NCI-H526 treated with DMSO at 0.1 percent for 48 hours (cell line): ENCODE data around the gene SNAI1.
"Not testable (repeated sequence)": the region's sequence is repeated elsewhere in the genome, so short reads cannot be mapped to it uniquely, and the experiment has no call there.

Experiments used
- DNase-seq: peaks from one replicate; lab custom pipeline; 2025; lab: John Stamatoyannopoulos, UW

The SNAI1 gene

DNA sequence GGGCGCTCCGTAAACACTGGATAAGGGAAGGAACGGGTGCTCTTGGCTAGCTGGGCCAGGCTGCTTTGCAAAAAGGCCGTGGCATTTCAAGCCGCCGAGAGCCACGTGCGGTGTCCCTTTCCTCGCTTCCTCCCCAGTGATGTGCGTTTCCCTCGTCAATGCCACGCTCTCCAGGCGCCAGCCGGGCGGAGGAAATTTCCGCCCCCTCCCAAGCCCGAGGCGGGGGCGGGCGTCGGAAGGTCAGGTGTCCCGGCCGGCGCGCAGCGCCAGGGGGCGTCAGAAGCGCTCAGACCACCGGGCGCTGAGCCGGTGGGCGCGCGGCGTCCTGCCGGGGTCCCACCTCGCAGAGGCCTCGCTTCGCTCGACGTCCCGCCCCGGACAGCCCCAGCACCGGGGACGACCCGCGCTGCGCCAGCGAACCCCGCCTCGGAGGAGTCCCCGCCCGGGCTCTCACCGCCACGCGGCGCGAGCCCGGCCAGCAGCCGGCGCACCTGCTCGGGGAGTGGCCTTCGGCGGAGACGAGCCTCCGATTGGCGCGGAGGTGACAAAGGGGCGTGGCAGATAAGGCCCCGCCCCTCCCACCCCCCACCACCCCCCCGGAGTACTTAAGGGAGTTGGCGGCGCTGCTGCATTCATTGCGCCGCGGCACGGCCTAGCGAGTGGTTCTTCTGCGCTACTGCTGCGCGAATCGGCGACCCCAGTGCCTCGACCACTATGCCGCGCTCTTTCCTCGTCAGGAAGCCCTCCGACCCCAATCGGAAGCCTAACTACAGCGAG is at the start of gene SNAI1:
TSS of gene SNAI1 (plus strand) at position 635 of the 777 bp plus-strand sequence. CDS start at position 715, 80 bp downstream.
- peak; percentile 76 for DNase-seq

DNA sequence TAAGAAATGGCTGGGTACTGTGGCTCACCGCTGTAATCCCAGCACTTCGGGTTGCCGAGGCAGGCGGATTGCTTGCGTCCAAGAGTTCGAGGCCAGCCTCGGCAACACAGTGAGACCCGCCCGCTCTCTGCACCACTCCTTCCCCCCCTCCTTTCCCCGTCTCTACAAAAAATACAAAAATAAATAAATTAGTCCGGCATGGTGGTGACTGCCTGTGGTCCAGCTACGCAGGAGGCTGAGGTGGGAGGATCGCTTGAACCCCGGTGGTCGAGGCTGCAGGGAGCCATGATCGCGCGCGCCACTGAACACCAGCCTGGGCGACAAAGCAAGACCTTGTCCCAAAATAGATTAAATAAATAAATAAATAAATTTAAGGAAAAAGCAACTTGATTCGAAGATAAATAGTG is 47.0 kb upstream of the SNAI1 start:
- DNase-seq, result no peak

DNA sequence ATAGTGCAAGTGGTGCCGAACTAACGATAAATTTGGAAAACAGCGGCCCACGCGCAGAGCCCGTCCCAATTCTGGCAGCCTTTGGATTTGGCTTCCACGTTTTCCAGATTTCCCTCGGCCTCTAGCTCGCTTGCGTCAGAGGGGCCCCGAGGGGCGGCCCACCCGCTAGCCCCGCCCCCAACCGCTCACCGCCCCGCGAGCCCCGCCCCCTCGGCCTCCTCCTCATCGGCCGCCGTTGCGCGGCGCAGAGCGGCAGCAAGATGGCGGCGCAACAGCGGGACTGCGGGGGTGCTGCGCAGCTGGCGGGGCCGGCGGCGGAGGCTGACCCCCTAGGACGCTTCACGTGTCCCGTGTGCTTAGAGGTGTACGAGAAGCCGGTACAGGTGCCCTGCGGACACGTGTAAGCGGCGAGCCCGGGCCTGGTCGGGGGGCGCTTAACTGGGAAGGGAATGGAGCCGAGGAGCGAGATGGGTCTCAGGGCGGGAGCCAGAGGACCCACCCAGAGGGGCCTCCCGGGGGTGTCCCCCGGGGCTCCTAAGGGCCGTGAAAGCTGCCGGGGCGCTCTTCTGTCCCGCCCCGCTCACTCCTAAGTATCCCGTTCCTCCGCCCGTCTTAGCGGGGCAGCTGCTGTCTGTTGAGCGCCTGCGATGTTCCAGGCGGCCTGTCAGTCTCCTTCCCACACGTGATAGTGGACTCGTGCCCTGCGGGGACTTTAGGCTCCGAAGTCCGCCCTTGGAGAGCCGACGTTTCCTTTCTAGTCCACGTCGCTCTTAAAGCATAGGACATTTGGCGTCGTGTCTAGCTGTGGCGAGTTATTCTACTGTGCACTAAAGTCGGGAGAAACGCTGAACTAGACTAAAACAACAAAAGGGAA is 46.4 kb upstream of the SNAI1 start, which contains the start of gene RNF114:
TSS of gene RNF114 (plus strand) at position 245 of the 874 bp plus-strand sequence. CDS start at position 261, 16 bp downstream.
- DNase-seq, result peak; percentile 86

DNA sequence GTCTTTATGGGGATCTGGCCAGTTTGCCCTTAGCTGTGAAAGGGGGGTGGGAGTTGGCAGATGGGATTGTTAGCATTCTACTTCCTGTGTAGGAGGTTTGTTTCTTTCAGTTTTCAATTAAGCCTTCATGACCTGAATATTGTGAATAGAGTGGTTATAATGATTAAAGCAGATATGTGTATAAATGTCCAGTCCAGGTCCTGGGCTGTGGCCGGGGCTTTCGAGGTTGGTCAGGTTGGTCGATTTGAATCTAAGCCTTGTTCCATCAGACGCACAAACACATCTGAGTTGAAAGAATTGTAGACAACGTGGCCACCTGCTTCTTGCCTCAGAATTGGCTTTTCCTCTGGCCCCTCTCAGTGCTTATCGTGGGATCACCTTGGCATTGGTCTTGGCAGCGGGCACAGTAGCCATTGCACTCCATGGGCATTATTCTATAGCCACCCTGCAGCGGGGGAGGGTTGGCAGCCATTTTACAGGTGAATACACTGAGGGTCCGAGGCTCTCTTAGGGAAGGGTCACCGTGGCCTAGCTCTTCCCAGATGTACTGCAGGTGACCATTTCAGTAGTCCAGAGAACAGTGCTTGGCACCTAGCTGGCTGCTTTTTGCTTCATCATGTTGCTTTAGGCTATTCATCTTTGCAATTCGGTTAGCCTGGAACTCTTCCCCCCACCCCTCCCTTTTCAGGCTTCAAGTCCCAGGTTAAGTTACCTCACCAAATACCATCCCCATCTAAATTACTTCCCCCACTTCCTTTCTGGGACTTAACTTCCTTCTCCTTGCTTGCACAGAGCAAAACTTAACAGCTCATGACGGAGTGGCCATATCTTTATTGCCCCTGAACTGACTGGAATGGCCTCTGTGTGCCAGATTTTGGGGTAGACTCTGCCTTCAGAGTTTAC is 45.5 kb upstream of the SNAI1 start:
- no peak for DNase-seq

DNA sequence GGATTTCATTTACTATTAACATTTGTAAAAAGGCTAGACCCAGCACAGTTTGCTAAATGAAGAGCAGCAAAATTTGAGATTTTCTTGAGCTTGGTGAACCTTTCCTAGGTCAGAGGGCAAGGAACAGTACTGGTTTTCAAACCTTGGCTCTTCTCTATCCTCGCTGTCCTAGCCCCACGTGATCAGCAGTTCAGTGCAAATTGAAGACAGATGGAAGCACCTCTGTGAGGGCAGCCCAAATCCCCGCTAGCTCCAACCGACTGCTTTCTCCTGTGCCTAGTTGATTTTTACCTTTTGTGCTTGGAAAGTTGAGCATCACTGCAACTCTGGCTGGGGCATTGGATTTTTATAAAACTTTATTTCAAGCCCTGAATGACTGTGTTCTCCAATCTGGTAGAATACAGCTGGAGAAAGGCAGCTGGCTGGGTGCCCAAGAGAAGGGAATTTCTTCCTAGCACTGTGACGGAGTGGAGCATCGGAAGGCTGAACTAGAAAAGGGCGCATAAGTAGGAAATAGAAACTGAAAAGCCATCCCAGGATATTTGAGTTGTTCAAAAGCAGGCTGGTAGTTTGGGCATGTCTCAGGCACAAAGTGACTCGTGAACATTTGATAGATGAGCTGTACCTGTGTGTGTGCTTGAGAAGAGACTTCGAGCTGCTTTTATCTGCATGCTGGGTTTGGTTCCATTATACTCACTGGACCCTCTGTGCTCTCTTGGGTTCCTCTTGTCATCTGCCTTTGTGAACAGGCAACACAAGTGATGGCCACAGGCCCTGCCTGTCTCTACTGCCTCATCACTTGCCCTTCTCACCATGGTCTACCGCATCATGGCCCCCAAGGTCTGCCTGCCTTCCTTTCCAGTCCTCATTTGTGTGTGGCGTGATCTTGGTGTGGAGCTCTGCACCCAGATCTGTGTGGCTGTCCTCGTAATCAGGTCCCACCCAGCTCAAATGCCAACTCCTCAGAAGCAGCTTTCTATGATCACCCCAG is 44.3 kb upstream of the SNAI1 start:
- no peak for DNase-seq

DNA sequence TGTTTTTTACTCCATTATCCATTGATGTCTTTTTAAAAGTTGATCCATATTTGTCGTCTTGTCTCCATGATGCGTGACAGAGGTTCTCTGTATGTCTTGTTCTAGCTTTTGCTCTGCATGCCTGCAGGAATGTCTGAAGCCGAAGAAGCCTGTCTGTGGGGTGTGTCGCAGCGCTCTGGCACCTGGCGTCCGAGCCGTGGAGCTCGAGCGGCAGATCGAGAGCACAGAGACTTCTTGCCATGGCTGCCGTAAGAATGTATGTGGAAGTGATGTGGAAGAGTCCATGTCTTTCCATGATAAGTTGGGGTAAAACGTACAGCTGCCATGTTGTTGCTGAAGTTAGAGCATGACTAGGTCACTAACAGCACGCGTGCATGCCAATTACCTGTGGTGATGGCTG is 41.3 kb upstream of the SNAI1 start:
- no peak for DNase-seq

DNA sequence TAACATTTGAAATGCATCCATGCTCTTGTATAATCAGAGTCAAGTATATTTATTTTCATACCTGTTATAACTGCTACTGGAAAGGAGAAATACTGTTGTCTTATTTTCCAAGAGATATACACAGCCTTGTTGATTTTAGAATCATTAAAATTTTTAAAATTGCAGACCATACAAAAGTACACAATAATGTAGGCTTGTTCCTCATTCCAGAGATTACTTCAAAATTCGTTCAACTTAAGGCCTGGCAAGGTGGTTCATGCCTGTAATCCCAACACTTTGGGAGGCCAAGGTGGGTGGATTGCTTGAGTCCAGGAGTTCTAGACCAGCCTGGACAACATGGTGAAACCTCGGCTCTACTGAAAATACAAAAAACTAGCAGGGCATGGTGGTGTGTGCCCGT is 40.5 kb upstream of the SNAI1 start:
- no peak for DNase-seq

DNA sequence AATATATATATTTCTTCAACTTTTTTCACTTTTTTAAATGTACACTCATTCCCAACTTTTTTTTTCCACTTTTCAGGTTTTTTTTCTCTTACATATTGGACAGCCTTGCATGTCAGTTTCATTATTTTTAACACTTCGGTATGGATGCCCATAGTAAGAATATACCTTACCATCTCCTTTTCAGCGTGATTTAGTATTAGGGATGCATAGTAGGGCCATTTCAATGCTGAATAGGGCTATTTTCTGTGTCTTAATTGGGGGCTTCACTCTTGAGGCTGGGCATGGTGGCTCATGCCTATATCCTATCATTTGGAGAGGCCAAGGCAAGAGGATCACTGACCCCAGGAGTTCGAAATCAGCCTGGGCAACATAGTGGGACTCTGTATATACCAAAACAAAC is 39.8 kb upstream of the SNAI1 start:
- no peak for DNase-seq

DNA sequence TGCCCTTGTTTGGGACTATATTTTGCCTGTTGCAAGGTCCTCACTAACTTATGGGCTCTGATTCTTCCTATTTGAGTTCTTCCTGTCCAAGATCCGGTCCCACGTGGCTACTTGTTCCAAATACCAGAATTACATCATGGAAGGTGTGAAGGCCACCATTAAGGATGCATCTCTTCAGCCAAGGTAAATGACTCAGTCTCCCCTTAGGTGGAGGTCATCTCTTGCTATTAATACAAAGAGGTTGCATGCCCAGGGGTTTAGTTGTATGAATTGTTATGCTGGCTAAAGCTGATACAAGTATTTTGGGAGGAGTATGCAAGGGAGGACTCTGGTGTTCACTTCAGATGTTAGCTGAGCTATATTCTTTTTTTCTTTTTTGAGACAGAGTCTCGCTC is 37.5 kb upstream of the SNAI1 start:
- DNase-seq, result no peak

DNA sequence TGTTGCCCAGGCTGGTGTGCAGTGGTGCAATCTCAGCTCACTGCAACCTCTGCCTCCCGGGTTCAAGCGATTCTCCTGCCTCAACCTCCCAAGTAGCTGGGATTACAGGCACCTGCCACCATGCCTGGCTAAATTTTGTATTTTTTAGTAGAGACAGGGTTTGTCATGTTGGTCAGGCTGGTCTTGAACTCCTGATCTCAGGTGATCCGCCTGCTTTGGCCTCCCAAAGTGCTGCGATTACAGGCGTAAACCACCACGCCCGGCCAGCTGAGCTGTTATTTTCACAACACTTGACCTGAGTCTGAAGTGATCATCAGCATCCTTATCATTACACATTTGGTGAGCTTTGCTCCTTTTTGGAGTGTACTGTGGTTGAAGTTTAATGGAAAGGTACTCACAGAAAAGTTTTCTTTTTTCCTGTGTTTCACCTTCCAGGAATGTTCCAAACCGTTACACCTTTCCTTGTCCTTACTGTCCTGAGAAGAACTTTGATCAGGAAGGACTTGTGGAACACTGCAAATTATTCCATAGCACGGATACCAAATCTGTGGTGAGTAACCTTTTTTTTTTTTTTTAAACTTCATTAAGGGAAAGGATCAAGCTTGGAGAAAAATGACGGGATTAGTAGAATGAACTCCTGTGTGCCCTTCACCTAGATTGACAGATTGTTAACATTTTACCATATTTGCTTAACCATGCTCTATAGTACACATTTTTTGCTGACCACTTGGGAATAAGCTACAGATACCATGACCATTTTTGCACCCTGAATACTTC is 36.9 kb upstream of the SNAI1 start:
- no peak for DNase-seq

DNA sequence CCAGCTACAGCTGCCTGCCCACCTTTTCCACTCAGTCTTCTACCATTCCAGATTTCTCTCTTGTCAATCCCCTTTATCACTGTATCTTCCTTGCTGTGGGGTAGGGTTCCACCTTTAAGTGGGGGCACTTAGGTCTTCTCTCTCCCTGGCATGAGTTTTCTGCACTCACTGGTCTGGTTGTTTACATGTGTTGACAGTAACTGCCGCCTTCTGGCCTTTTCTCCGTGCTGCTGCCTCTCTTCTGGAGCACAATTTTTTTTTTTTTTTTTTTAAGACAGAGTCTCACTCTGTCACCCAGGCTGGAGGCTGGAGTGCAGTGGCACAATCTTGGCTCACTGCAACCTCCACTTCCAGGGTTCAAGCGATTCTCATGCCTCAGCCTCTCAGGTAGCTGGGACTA is 34.6 kb upstream of the SNAI1 start:
- DNase-seq, result no peak

DNA sequence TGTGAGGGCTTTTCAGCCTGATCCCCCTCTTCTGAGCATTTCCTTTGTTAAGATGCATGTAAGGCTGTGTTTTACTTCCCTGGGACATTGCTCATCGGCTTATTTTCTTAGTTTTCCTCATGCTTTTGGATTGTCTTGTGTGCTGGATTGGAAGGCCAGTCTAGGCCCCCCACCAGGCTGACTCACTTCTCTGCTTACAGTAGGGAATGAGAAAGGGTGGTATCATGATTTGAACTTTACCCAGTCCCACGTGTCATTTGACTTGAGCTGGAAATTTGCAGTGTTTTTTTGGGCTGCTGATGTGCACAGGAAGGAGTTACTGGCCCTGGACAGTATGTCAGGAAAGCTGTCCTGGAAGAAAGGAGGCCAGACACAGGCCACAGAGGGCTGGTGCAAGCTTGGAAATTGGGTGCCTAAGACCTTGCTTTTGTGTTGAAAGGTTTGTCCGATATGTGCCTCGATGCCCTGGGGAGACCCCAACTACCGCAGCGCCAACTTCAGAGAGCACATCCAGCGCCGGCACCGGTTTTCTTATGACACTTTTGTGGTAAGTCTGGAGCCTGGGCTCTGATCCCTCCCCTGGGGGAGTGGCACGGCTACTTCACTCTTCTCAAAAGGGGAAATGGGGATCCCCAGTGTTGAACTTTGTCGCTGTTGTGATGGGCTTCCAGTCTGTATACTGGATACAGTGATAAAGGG is 33.8 kb upstream of the SNAI1 start:
- DNase-seq, result no peak

DNA sequence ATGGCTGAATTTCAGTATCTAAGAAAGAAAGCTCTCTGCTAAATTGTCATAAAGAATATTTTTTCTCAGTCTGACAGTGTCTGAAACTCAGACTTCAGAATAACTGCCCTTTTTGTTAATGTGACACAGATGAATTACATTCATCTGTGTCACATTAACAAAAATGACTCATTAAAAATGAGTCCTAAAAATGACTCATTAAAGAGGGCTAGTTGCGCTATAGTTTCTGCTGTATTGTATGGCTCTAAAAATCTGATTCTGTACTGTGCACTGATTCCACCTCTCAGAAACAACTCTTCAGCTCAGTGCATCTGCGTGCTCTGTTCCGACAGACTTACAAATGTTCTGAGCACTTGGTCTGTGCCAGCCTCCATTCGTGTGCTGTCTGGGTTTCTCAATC is 31.6 kb upstream of the SNAI1 start:
- DNase-seq, result no peak

DNA sequence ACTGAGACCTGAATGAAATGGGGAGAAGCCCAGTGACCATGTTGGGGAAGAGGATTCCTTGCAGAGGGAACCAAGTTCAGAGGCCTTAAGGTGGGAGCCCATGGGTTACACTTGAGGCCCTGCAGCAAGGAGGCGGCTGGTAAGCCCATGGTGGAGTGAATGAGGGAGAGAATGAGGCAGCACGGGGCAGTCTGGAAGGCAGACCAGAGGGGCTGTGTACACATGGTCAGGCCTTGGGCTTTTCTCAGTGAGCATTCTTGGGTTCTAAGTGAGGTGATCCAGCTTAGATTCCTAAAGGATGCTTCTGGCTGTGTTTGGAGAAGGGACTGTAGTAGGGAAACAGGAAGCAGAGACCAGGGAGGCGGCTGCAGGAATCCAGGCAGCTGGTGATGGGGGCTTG is 27.6 kb upstream of the SNAI1 start:
- no peak for DNase-seq

DNA sequence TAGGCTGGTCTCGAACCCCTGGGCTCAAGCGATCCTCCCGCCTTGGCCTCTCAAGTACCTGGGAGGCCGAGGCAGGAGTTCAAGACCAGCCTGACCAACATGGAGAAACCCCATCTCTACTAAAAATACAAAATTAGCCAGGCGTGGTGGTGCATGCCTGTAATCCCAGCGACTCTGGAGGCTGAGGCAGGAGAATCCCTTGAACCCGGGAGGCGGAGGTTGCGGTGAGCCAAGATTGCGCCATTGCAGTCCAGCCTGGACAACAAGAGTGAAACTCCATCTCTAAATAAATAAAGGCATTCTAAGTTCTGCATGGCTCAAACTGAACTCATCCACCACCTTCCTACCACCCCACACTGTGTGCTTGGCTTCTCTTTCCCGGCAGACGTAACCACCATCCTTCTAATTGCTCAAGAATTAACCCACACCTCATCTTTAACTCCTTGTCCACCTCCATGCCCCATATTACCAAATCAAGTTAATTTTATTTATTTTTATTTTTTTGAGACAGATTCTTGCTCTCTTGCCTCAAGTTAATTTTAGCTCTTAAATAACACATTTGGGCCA is 26.9 kb upstream of the SNAI1 start:
- not testable (repeated sequence) for DNase-seq

DNA sequence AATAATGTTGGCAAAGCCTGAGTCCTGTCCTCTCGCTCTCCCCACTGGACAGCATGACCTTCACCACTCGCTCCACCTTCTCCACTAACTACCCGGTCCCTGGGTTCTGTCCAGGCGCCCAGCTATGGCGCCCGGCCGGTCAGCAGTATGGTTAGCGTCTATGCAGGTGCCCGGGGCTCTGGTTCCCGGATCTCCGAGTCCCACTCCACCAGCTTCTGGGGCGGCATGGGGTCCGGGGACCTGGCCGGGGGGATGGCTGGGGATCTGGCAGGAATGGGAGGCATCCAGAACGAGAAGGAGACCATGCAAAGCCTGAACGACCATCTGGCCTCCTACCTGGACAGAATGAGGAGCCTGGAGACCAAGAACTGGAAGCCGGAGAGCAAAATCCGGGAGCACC is 26.1 kb upstream of the SNAI1 start:
- no peak for DNase-seq

DNA sequence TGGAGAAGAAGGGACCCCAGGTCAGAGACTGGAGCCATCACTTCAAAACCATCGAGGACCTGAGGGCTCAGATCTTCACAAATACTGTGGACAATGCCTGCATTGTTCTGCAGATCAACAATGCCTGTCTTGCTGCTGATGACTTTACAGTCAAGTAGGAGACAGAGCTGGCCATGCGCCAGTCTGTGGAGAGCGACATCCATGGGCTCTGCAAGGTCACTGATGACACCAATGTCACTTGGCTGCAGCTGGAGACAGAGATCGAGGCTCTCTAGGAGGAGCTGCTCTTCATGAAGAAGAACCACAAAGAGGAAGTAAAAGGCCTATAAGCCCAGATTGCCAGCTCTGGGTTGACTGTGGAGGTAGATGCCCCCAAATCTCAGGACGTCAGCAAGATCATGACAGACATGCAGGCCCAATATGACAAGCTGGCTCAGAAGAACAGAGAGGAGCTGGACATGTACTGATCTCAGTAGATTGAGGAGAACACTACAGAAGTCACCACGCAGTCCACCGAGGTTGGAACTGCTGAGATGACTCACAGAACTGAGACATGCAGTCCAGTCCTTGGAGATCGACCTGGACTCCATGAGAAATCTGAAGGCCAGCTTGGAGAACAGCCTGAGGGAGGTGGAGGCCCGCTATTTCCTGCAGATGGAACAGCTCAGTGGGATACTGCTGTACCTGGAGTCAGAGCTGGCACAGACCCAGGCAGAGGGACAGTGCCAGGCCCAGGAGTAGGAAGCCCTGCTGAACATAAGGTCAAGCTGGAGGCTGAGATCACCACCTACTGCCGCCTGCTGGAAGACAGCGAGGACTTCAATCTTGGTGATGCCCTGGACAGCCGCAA is 25.5 kb upstream of the SNAI1 start:
- not testable (repeated sequence) for DNase-seq

DNA sequence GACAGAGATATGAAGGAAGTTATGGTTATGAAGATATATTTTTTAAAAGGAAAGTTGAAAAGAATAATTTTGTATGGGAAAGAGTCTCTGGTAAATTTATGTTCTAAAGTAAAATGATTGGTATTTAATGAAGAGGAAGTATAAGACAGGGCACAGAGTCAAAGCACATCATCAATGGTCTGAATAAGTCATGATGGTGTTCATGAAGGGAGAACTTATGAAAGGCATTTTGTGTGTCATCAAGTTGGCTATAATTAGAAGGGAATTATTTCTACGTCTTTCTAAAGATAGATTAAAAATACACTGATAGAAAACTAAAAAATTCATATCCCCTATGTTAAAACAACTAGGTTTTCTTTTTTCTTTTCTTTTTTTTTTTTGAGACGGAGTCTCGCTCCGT is 21.4 kb upstream of the SNAI1 start:
- DNase-seq, result no peak
